VCaP (cell line): ENCODE results near the gene PIK3R5.
"Not testable (repeated sequence)": the region's sequence is repeated elsewhere in the genome, so short reads cannot be mapped to it uniquely, and the experiment has no call there.

ENCODE experiments used
- H3K27ac ChIP-seq: fragments of 450-650 bp; 2 replicates; pipeline ENCODE4 v1.5.1; 2017
- CTCF ChIP-seq: fragments of 450-650 bp; conservative IDR thresholded peaks from 2 replicates; pipeline ENCODE4 v1.5.1; 2017; ENCODE audit warnings: mild to moderate bottlenecking, moderate library complexity

The PIK3R5 gene

DNA sequence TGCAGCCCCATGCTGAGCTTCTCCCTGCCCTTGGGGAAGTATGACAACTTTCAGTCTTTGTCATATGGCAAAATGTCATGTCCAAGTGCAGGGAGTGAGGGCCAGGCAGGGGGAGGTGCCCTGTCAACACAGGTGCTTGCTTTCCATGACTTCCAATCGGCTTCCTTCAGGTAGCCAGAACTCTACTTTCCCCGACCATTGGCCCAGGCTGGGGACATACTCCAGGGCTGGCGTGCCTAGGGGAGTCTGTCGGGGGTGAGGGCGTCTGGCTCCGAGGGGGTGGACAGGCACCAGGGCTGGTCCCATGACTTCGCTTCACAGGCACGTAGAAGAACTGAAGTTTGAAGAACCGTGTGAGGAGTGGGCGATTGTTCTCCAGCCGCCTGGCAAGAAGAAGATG lies 78.2 kb downstream of the PIK3R5 start:
- no peak for TF ChIP-seq CTCF
- no peak overlapping the region for H3K27ac ChIP-seq

- no peak overlapping the region for H3K27ac ChIP-seq
- no peak for TF ChIP-seq CTCF
Observed at GRCh38 chr17:8885967-8886684, 79.4 kb downstream of the PIK3R5 start.

DNA sequence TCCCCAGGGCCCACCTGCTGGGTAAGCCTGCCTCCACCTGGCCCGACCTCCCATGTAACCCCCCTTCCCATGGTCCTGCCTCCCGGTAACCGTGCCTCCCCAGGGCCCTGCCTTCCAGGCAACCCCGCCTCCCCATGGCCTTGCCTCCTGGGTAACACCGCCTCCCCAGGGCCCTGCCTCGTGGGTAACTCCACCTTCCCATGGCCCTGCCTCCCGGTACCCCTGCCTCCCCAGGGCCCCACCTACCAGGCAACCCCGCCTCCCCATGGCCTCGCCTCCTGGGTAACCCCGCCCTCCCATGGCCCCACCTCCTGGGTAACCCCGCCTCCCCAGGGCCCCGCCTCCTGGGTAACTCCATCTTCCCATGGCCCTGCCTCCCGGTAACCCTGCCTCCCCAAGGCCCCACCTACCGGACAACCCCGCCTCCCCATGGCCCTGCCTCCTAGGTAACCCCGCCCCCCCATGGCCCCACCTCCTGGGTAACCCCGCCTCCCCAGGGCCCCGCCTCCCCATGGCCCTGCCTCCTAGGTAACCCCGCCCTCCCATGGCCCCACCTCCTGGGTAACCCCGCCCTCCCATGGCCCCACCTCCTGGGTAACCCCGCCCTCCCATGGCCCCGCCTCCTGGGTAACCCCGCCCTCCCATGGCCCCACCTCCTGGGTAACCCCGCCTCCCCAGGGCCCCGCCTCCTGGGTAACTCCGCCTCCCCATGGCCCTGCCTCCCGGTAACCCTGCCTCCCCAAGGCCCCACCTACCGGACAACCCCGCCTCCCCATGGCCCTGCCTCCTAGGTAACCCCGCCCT lies 80.1 kb downstream of the PIK3R5 start:
- not testable (repeated sequence) for H3K27ac ChIP-seq

DNA sequence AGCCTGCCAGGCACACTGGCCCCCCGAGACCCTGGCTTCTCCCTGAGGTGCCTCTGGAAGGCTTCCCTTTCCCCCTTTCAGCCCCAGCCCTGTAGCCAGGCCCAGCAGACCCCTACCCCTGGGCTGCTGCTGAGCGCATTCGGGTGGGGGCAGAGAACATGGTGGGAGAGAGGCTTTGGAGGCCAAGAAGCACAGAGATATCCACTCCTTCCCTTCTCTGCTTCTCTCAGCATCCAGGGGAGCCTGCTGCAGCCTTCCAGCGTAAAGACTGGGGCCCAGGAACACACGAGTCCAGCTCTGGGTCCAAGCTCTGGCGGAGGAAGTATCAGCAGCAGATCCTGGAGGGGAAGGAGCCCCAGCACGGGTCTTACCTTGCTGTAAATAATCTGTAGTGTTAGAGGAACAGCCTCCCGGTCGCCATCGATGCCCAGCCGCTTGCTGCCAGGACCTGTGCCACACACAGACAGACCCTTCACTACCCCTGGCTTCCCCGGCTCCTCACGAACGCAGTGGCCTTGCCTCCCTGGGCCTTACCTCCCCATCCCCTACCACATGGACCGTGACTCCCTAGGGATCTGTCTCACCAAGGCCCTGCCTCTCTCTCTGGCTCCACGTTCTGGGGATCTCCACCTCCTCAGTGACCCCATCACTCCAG lies 81.0 kb downstream of the PIK3R5 start:
- H3K27ac ChIP-seq: no peak overlapping the region
- TF ChIP-seq CTCF: no peak

DNA sequence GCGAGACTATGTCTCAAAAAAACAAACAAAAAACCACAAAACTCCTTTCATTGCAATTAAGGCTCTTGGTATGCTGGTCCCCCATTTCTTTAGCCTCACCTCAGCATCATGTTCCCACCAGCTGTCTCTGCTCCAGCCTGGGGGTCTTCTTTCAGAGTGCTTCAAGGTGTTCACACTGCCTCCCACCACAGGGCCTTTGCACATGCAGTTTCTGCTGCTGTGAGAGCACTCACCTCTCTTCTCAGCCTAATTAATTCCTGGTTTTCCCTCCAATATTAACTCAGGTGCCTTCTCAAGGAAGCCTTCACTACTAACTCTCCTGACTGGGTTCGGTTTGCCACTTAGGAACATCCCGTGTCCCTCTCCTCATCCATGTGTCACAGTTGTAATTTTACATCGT lies 82.2 kb downstream of the PIK3R5 start:
- H3K27ac ChIP-seq: no peak overlapping the region
- TF ChIP-seq CTCF: no peak

GRCh38 chr17:8881606-8882005 lies 83.9 kb downstream of the PIK3R5 start:
- no peak overlapping the region for H3K27ac ChIP-seq
- TF ChIP-seq CTCF: no peak

GRCh38 chr17:8880466-8880865 lies 85.0 kb downstream of the PIK3R5 start:
- TF ChIP-seq CTCF: no peak
- no peak overlapping the region for H3K27ac ChIP-seq

GRCh38 chr17:8879410-8879809 lies 86.1 kb downstream of the PIK3R5 start:
- no peak for TF ChIP-seq CTCF

More at GRCh38 chr17:8879410-8879809, 86.1 kb downstream of the PIK3R5 start:
- H3K27ac ChIP-seq: no peak overlapping the region
